ENCODE results near the gene UBE2D2.

DNA sequence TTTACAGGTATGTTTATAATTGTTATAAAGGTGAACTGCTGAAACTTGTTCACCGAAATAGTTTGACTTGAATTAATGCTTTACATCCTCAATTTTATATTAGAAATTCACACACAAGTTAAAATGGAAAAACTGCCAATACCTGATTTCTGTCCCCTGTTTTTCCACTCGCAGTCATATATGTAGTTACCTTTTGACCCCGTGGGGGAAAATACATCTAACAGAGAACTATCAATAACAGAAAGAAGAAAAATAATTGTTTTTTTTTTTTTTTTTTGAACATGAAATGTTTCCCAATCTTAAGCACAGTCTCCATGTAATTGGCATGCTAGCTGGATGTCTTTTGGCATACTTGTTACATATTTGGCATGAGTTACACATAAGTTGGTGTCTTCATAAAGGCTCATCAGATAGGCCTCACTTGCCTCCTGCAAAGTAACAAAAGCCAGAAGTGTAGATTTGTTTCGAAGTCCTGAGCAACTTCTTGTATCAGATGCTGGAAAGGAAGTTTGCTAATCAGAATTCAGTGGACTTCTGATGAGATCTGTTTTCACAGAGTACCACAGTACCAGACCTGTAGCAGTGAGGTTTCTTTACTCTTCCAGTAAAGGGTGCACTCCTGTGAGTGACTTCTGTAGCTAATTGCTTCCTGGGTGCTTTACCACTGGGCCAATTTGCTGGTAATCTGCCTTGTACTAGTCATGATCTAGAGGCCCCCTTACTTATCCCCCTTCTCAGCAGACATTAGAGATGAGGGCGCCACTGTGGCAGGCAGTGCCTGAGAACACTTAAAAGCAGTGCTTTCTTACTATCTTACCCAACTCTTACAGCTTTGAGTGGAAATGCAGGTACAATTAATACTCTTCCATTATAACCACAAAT is 50.8 kb downstream of the UBE2D2 start:
- TF ChIP-seq, protein P1, sequence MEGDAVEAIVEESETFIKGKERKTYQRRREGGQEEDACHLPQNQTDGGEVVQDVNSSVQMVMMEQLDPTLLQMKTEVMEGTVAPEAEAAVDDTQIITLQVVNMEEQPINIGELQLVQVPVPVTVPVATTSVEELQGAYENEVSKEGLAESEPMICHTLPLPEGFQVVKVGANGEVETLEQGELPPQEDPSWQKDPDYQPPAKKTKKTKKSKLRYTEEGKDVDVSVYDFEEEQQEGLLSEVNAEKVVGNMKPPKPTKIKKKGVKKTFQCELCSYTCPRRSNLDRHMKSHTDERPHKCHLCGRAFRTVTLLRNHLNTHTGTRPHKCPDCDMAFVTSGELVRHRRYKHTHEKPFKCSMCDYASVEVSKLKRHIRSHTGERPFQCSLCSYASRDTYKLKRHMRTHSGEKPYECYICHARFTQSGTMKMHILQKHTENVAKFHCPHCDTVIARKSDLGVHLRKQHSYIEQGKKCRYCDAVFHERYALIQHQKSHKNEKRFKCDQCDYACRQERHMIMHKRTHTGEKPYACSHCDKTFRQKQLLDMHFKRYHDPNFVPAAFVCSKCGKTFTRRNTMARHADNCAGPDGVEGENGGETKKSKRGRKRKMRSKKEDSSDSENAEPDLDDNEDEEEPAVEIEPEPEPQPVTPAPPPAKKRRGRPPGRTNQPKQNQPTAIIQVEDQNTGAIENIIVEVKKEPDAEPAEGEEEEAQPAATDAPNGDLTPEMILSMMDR (IDR thresholded peaks at IDR 0.05): no peak
- no peak for TF ChIP-seq EP300 (IDR thresholded peaks at IDR 0.05)

All from upper lobe of left lung (tissue), 4 donors.